GM19240 (cell line): ENCODE results near the gene PAWR.
"Not testable (repeated sequence)": the region's sequence is repeated elsewhere in the genome, so short reads cannot be mapped to it uniquely, and the experiment has no call there.

ENCODE experiments used
- DNase-seq: peaks from one replicate; pipeline ENCODE4 v3.0.0; 2011; ENCODE audit warnings: low spot score; ENCODE audit not compliant: insufficient read length

PAWR gene

GRCh38 chr12:79686171-79686570, 4.6 kb downstream of the PAWR start:
- DNase-seq, result no peak

GRCh38 chr12:79685068-79685467, 5.7 kb downstream of the PAWR start:
- no peak for DNase-seq

GRCh38 chr12:79684338-79684737, 6.4 kb downstream of the PAWR start:
- DNase-seq, result not testable (repeated sequence)

- DNase-seq, result no peak
These were observed 8.2 kb downstream of the PAWR start for GRCh38 chr12:79682593-79682992.

- no peak for DNase-seq
These were observed 9.7 kb downstream of the PAWR start for GRCh38 chr12:79681008-79681590.

- no peak for DNase-seq
These were observed 10.7 kb downstream of the PAWR start for GRCh38 chr12:79680051-79680450.

GRCh38 chr12:79678306-79678705, 12.5 kb downstream of the PAWR start:
- DNase-seq, result no peak

- DNase-seq, result no peak
These were observed 13.1 kb downstream of the PAWR start for GRCh38 chr12:79677672-79678071.

GRCh38 chr12:79676579-79676978, 14.2 kb downstream of the PAWR start:
- no peak for DNase-seq

GRCh38 chr12:79674629-79675028, 16.1 kb downstream of the PAWR start:
- no peak for DNase-seq

GRCh38 chr12:79673354-79673753, 17.4 kb downstream of the PAWR start:
- no peak for DNase-seq

- DNase-seq, result no peak
These were observed 22.7 kb downstream of the PAWR start for GRCh38 chr12:79668113-79668512.

- no peak for DNase-seq
These were observed 25.4 kb downstream of the PAWR start for GRCh38 chr12:79665212-79665887.

- no peak for DNase-seq
These were observed 26.2 kb downstream of the PAWR start for GRCh38 chr12:79664518-79664917.

- DNase-seq, result no peak
These were observed 28.5 kb downstream of the PAWR start for GRCh38 chr12:79662046-79662811.

- DNase-seq, result no peak
These were observed 29.1 kb downstream of the PAWR start for GRCh38 chr12:79661629-79662028.

GRCh38 chr12:79659961-79660431, 30.8 kb downstream of the PAWR start:
- DNase-seq, result no peak

GRCh38 chr12:79658221-79658620, 32.5 kb downstream of the PAWR start:
- DNase-seq, result no peak

- DNase-seq, result no peak
These were observed 33.6 kb downstream of the PAWR start for GRCh38 chr12:79657136-79657535.

GRCh38 chr12:79655036-79655435, 35.7 kb downstream of the PAWR start:
- no peak for DNase-seq

- DNase-seq, result no peak
These were observed 38.2 kb downstream of the PAWR start for GRCh38 chr12:79652521-79652920.

GRCh38 chr12:79650440-79650839, 40.3 kb downstream of the PAWR start:
- DNase-seq, result no peak
